ENCODE results near the gene MCRIP1. TPM values are rescaled to one million over a fixed set of nuclear protein-coding genes. Genes with fewer than 3 reads are reported as not detected.

The MCRIP1 gene
- total and polyA plus RNA-seq, 2 of the 13 experiments (the other 11 are each of a cell fraction or from before 2014, with no cell fraction given): 79.7 to 84.9 TPM

DNA sequence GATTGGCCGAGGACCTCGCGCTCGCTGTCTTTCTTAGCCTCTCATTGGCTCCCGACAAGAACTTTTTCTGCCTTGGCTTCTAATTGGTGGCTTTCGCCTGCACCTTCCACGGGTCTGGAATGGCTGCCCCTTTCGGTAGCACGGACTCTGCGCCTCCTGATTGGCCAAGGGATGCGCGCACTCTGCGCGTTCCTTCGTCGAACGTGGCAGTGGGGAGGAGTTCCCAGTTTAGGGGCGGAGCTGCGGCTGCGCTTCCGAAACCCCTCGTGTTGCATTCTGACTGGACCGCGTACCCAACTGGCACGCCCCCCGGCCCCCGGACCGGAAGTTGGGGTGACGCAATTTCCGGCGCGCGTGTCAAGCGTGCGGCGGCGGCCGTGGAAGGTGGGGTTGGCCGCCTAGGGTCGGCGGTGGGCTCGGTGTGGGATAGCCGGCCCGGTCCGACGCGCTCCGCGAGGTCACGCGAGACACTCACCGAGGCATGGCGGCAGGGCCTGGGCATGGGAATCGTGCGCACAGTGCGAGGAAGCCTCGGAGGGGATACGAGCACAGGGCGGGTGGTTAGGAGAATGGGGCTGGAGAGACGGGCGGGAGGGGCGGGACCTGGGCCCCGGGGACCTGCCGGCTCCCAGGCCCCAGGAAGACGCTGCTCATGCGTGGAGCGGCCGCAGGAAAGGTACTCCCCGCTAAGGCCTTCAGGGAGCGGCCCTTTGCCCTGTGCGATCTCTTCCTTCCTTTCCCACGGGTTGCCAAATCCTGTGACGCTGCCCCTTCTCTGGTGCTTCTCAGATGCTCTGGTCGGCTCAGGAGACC, 27.9 kb upstream of the MCRIP1 start (continued):
- TF ChIP-seq, protein P1, sequence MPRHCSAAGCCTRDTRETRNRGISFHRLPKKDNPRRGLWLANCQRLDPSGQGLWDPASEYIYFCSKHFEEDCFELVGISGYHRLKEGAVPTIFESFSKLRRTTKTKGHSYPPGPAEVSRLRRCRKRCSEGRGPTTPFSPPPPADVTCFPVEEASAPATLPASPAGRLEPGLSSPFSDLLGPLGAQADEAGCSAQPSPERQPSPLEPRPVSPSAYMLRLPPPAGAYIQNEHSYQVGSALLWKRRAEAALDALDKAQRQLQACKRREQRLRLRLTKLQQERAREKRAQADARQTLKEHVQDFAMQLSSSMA (CRISPR knock-in tag; IDR thresholded peaks at IDR 0.05): 0 out of 2 replicates have a peak, but pooled peaks have one; percentile 50
- TF ChIP-seq KLF13 (CRISPR knock-in tag; IDR thresholded peaks at IDR 0.05) (peak; percentile 65), POLR2A (IDR thresholded peaks at IDR 0.05; ENCODE audit: insufficient read depth in 1 of 2, low read depth in 2 of 2, low read length in 2 of 2) (peak in 1 of 2 experiments; percentile 94; a peak in 2 of 4 replicates), ZSCAN21 (CRISPR knock-in tag; IDR thresholded peaks at IDR 0.05; ENCODE audit: borderline replicate concordance) (peak; percentile 84; the same call in 1 of the 2 replicates), SP140L (CRISPR knock-in tag; IDR thresholded peaks at IDR 0.05; ENCODE audit: borderline replicate concordance) (no peak), PAWR (CRISPR knock-in tag; IDR thresholded peaks at IDR 0.05; ENCODE audit: borderline replicate concordance) (no peak), KDM3A (CRISPR knock-in tag; IDR thresholded peaks at IDR 0.05; ENCODE audit: low read depth) (peak; percentile 98), ZNF317 (CRISPR knock-in tag; IDR thresholded peaks at IDR 0.05) (peak; percentile 92), KLF12 (CRISPR knock-in tag; IDR thresholded peaks at IDR 0.05; ENCODE audit: borderline replicate concordance) (peak; percentile 93), ZNF337 (CRISPR knock-in tag; IDR thresholded peaks at IDR 0.05; ENCODE audit: borderline replicate concordance, low read depth) (0 out of 2 replicates have a peak, but pooled peaks have one; percentile 60), HNRNPK (IDR thresholded peaks at IDR 0.05; ENCODE audit: low read depth, low read length, poor library complexity, severe bottlenecking) (peak; percentile 66), ZNF350 (CRISPR knock-in tag; IDR thresholded peaks at IDR 0.05; ENCODE audit: borderline replicate concordance, low read depth) (peak; percentile 95), FOXK1 (CRISPR knock-in tag; IDR thresholded peaks at IDR 0.05; ENCODE audit: borderline replicate concordance, low read depth) (peak; percentile 96), EP300 (IDR thresholded peaks at IDR 0.05; ENCODE audit: low read depth in 2 of 2, low read length in 2 of 2) (peak; percentile 24 to 50; a peak in 3 of 4 replicates), EP300 (CRISPR knock-in tag; IDR thresholded peaks at IDR 0.05; ENCODE audit: borderline replicate concordance) (peak; percentile 82), TARDBP (CRISPR knock-in tag; IDR thresholded peaks at IDR 0.05) (no peak; the same call in none of the 2 replicates)
- TF ChIP-seq, protein P2, sequence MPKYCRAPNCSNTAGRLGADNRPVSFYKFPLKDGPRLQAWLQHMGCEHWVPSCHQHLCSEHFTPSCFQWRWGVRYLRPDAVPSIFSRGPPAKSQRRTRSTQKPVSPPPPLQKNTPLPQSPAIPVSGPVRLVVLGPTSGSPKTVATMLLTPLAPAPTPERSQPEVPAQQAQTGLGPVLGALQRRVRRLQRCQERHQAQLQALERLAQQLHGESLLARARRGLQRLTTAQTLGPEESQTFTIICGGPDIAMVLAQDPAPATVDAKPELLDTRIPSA (CRISPR knock-in tag; IDR thresholded peaks at IDR 0.05; ENCODE audit: borderline replicate concordance): no peak
- TF ChIP-seq, protein P3, sequence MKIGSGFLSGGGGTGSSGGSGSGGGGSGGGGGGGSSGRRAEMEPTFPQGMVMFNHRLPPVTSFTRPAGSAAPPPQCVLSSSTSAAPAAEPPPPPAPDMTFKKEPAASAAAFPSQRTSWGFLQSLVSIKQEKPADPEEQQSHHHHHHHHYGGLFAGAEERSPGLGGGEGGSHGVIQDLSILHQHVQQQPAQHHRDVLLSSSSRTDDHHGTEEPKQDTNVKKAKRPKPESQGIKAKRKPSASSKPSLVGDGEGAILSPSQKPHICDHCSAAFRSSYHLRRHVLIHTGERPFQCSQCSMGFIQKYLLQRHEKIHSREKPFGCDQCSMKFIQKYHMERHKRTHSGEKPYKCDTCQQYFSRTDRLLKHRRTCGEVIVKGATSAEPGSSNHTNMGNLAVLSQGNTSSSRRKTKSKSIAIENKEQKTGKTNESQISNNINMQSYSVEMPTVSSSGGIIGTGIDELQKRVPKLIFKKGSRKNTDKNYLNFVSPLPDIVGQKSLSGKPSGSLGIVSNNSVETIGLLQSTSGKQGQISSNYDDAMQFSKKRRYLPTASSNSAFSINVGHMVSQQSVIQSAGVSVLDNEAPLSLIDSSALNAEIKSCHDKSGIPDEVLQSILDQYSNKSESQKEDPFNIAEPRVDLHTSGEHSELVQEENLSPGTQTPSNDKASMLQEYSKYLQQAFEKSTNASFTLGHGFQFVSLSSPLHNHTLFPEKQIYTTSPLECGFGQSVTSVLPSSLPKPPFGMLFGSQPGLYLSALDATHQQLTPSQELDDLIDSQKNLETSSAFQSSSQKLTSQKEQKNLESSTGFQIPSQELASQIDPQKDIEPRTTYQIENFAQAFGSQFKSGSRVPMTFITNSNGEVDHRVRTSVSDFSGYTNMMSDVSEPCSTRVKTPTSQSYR (CRISPR knock-in tag; IDR thresholded peaks at IDR 0.05; ENCODE audit: borderline replicate concordance): peak; percentile 72; the same call in 1 of the 2 replicates
- TF ChIP-seq, protein P4, sequence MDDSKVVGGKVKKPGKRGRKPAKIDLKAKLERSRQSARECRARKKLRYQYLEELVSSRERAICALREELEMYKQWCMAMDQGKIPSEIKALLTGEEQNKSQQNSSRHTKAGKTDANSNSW (CRISPR knock-in tag; IDR thresholded peaks at IDR 0.05; ENCODE audit: borderline replicate concordance): 0 out of 2 replicates have a peak, but pooled peaks have one; percentile 75
- TF ChIP-seq, protein P5, sequence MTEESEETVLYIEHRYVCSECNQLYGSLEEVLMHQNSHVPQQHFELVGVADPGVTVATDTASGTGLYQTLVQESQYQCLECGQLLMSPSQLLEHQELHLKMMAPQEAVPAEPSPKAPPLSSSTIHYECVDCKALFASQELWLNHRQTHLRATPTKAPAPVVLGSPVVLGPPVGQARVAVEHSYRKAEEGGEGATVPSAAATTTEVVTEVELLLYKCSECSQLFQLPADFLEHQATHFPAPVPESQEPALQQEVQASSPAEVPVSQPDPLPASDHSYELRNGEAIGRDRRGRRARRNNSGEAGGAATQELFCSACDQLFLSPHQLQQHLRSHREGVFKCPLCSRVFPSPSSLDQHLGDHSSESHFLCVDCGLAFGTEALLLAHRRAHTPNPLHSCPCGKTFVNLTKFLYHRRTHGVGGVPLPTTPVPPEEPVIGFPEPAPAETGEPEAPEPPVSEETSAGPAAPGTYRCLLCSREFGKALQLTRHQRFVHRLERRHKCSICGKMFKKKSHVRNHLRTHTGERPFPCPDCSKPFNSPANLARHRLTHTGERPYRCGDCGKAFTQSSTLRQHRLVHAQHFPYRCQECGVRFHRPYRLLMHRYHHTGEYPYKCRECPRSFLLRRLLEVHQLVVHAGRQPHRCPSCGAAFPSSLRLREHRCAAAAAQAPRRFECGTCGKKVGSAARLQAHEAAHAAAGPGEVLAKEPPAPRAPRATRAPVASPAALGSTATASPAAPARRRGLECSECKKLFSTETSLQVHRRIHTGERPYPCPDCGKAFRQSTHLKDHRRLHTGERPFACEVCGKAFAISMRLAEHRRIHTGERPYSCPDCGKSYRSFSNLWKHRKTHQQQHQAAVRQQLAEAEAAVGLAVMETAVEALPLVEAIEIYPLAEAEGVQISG (CRISPR knock-in tag; IDR thresholded peaks at IDR 0.05): peak; percentile 93
